SK-N-SH (cell line): ENCODE results near the gene KNG1. TPM values are rescaled to one million over a fixed set of nuclear protein-coding genes. Genes with fewer than 3 reads are reported as not detected.
"Not testable (repeated sequence)": the region's sequence is repeated elsewhere in the genome, so short reads cannot be mapped to it uniquely, and the experiment has no call there.

Experiments
- CTCF ChIA-PET: fragments of 300-600, 350-600 bp; formaldehyde crosslinking; extraction: SDS; loops from one replicate; lab custom pipeline; 2021; lab: Yijun Ruan, JAX
- POLR2A ChIA-PET: fragments of 350-600 bp; sonication (Branson Sonifier 250); formaldehyde crosslinking; extraction: SDS; loops from one replicate; lab custom pipeline; 2020; ENCODE audit warnings: antibody characterized with exemption, inconsistent platforms; lab: Yijun Ruan, JAX
- DNase-seq: peaks from one replicate; pipeline ENCODE4 v3.0.0; 2012
- H2AFZ ChIP-seq: fragments of 200-600 bp; sonication (generic); 2 replicates; pipeline ENCODE4 v1.8.1; 2016; ENCODE audit warnings: antibody characterized with exemption, mild to moderate bottlenecking, low read depth
- H3F3A ChIP-seq: fragments of 200-600 bp; sonication (generic); replicated peaks from 2 replicates; pipeline ENCODE3; 2016; ENCODE audit warnings: antibody characterized with exemption, mild to moderate bottlenecking; ENCODE audit not compliant: insufficient read depth
- H3K27ac ChIP-seq, 2 experiments: fragments of 200-500 bp in 1 of 2; fragments of 200-600 bp in 1 of 2; sonication (Bioruptor generic) in 1 of 2; sonication (generic), shearing (Covaris generic) in 1 of 2; 2 replicates each; pipeline versions ENCODE4 v1.5.1 to v1.6.1; 2014 to 2016; ENCODE audit warnings: low read depth in 2 of 2, inconsistent platforms in 1 of 2, low read length in 1 of 2, mild to moderate bottlenecking in 1 of 2, mixed read lengths in 1 of 2
- H3K27me3 ChIP-seq: fragments of 200-600 bp; sonication (generic), shearing (Covaris generic); 2 replicates; pipeline ENCODE4 v1.6.1; 2016; ENCODE audit warnings: mixed run types; ENCODE audit not compliant: insufficient read depth
- H3K36me3 ChIP-seq, 2 experiments: fragments of 200-500 bp in 1 of 2; fragments of 200-600 bp in 1 of 2; sonication (Bioruptor generic) in 1 of 2; sonication (generic) in 1 of 2; replicated peaks in 1 of 2; 2 replicates each; pipeline versions ENCODE3 to v1.5.1; 2014 to 2016; ENCODE audit warnings: low read length in 1 of 2, mild to moderate bottlenecking in 1 of 2; ENCODE audit not compliant: insufficient read depth in 2 of 2, control insufficient read depth in 1 of 2
- H3K4me1 ChIP-seq, 2 experiments: fragments of 200-500 bp in 1 of 2; fragments of 200-600 bp in 1 of 2; sonication (Bioruptor generic) in 1 of 2; sonication (generic), shearing (Covaris generic) in 1 of 2; 2 replicates each; pipeline versions ENCODE4 v1.5.1 to v1.6.1; 2014 to 2016; ENCODE audit warnings: low read depth in 1 of 2, low read length in 1 of 2, mixed run types in 1 of 2; ENCODE audit not compliant: insufficient read depth in 2 of 2, control insufficient read depth in 1 of 2
- H3K4me2 ChIP-seq: fragments of 200-600 bp; sonication (generic), shearing (Covaris generic); 2 replicates; pipeline ENCODE4 v1.6.1; 2017; ENCODE audit warnings: mixed run types
- H3K4me3 ChIP-seq, 2 experiments: fragments of 200-500 bp in 1 of 2; fragments of 200-600 bp in 1 of 2; sonication (Bioruptor generic) in 1 of 2; sonication (generic), shearing (Covaris generic) in 1 of 2; 2 replicates each; pipeline versions ENCODE4 v1.5.1 to v1.8.1; 2014 to 2016; ENCODE audit warnings: low read depth in 2 of 2, inconsistent platforms in 1 of 2, low read length in 1 of 2, mild to moderate bottlenecking in 1 of 2, mixed read lengths in 1 of 2, moderate library complexity in 1 of 2
- H3K79me2 ChIP-seq: fragments of 200-600 bp; sonication (generic); 2 replicates; pipeline ENCODE4 v1.8.1; 2017; ENCODE audit warnings: mild to moderate bottlenecking; ENCODE audit not compliant: insufficient read depth
- H3K9ac ChIP-seq: fragments of 200-600 bp; sonication (generic); 2 replicates; pipeline ENCODE4 v1.6.1; 2017; ENCODE audit warnings: mixed run types
- H3K9me2 ChIP-seq: fragments of 200-600 bp; sonication (generic); 2 replicates; pipeline ENCODE4 v1.6.1; 2017; ENCODE audit warnings: mixed run types
- H3K9me3 ChIP-seq: fragments of 200-600 bp; sonication (generic); 2 replicates; pipeline ENCODE4 v1.6.1; 2017; ENCODE audit warnings: mixed run types, mild to moderate bottlenecking, moderate library complexity
- H4K20me1 ChIP-seq: fragments of 200-600 bp; sonication (generic); 2 replicates; pipeline ENCODE4 v1.6.1; 2017; ENCODE audit warnings: mild to moderate bottlenecking, mixed run types; ENCODE audit not compliant: insufficient read depth
- ELF1 ChIP-seq: IDR thresholded peaks from 2 replicates; pipeline ENCODE4 v1.4.0; 2012
- EZH2phosphoT487 ChIP-seq: fragments of 200-600 bp; sonication (generic); IDR thresholded peaks from 2 replicates; pipeline ENCODE4 v1.6.1; 2017; ENCODE audit warnings: low read depth, mixed run types, mild to moderate bottlenecking, antibody characterized with exemption, moderate library complexity, borderline replicate concordance
- FOXM1 ChIP-seq: IDR thresholded peaks from 2 replicates; pipeline ENCODE4 v1.4.0; 2012; ENCODE audit warnings: low read depth, mild to moderate bottlenecking
- GABPA ChIP-seq: IDR thresholded peaks from 2 replicates; pipeline ENCODE4 v1.4.0; 2012; ENCODE audit warnings: low read depth, mild to moderate bottlenecking
- IRF3 ChIP-seq: fragments of 150-350 bp; IDR thresholded peaks from 2 replicates; pipeline ENCODE4 v1.6.1; 2016; ENCODE audit warnings: mild to moderate bottlenecking, low read depth, low read length
- JUND ChIP-seq: IDR thresholded peaks from 2 replicates; pipeline ENCODE4 v1.4.0; 2012
- MAX ChIP-seq: IDR thresholded peaks from 2 replicates; pipeline ENCODE4 v1.4.0; 2012; ENCODE audit warnings: low read depth
- MEF2A ChIP-seq: IDR thresholded peaks from 2 replicates; pipeline ENCODE4 v1.4.0; 2012; ENCODE audit warnings: low read depth, borderline replicate concordance
- NFIC ChIP-seq: IDR thresholded peaks from 2 replicates; pipeline ENCODE4 v1.4.0; 2012; ENCODE audit warnings: borderline replicate concordance
- PBX3 ChIP-seq: IDR thresholded peaks from 2 replicates; pipeline ENCODE4; 2012
- POLR2AphosphoS5 ChIP-seq: IDR thresholded peaks from 2 replicates; pipeline ENCODE4 v1.6.1; 2012; ENCODE audit warnings: low read depth, low read length
- RFX5 ChIP-seq: IDR thresholded peaks from 2 replicates; pipeline ENCODE4 v1.6.1; 2012; ENCODE audit warnings: mild to moderate bottlenecking, improper control_type of control experiment, low read length
- RXRA ChIP-seq: IDR thresholded peaks from 2 replicates; pipeline ENCODE4 v1.4.0; 2012; ENCODE audit warnings: low read depth, mild to moderate bottlenecking, borderline replicate concordance
- SMC3 ChIP-seq: IDR thresholded peaks from 2 replicates; pipeline ENCODE4 v1.6.1; 2012; ENCODE audit warnings: low read depth, low read length, improper control_type of control experiment
- TAF1 ChIP-seq: IDR thresholded peaks from 2 replicates; pipeline ENCODE4 v1.6.1; 2012; ENCODE audit warnings: low read depth, mild to moderate bottlenecking, low read length, moderate library complexity, borderline replicate concordance
- TCF12 ChIP-seq: IDR thresholded peaks from 2 replicates; pipeline ENCODE4 v1.4.0; 2012
- TEAD4 ChIP-seq: IDR thresholded peaks from 2 replicates; pipeline ENCODE4 v1.4.0; 2012; ENCODE audit warnings: mild to moderate bottlenecking, borderline replicate concordance; ENCODE audit not compliant: insufficient read depth
- YY1 ChIP-seq: IDR thresholded peaks from 2 replicates; pipeline ENCODE4 v1.4.0; 2012; ENCODE audit warnings: low read depth, mild to moderate bottlenecking
- WGBS: methylation state at CpG from one replicate; pipeline ENCODE4 v1.1.6; 2017; ENCODE audit warnings: low lambda C conversion rate; 5-methylcytosine and 5-hydroxymethylcytosine counted together
- polyA plus RNA-seq, 3 experiments: library from polyadenylated mRNA; depleted of rRNA; stranded (reverse); fragments of >200 nt; gene quantifications; 2 replicates each; pipeline ENCODE4 v1.2.3, GENCODE V29; 2012
- TF ChIP-seq, protein P1 (sequence below): IDR thresholded peaks from 2 replicates; pipeline ENCODE4 v1.6.1; 2012; ENCODE audit warnings: mild to moderate bottlenecking, low read depth, low read length, moderate library complexity
- TF ChIP-seq, protein P2 (sequence below): fragments of 200-600 bp; sonication (generic); IDR thresholded peaks from 2 replicates; pipeline ENCODE4 v1.6.1; 2017; ENCODE audit warnings: antibody characterized with exemption, mild to moderate bottlenecking, moderate library complexity

KNG1 gene
- polyA plus RNA-seq, 1 of the 3 experiments (the other 2 are of a cell fraction): not detected

DNA sequence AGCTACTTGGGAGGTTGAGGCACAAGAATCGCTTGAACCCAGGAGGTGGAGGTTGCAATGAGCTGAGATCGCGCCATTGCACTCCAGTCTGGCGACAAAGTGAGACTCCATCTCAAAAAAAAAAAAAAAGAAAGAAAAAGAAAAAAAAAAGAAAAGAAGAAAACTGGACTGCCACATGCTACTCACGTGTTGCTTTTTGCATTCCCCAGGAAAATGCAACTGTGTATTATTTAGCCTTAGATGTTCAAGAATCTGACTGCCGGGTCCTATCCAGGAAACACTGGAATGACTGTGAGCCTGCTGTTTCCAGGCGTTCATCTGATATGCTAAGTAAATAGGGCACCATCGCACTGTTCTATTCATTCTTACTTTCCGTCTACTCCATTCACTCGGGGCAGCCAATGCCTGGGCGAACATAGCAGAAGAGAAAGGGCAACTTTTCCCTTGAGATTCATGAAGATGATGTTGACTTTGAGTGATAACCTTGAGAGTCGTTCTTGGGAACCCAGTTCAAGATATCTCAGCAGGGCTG, 30.0 kb upstream of the KNG1 start:
- DNase-seq: no peak
- CTCF ChIA-PET: no interaction called here

GRCh38 chr3:186690304-186690703, 26.9 kb upstream of the KNG1 start:
- H3K27me3 ChIP-seq, H3K9me2 ChIP-seq, H3K27ac ChIP-seq, H3K9ac ChIP-seq, H3K4me1 ChIP-seq, POLR2A ChIA-PET, H2AFZ ChIP-seq, H4K20me1 ChIP-seq, DNase-seq, H3K79me2 ChIP-seq, H3F3A ChIP-seq, CTCF ChIA-PET, H3K9me3 ChIP-seq, H3K4me3 ChIP-seq, H3K36me3 ChIP-seq, H3K4me2 ChIP-seq: not testable (repeated sequence)
- 16% methylated on average over 1 of the region's 1 CpG for WGBS

More for the DNA sequence above, 30.0 kb upstream of the KNG1 start:
- TF ChIP-seq TEAD4: no peak
- TF ChIP-seq, protein P1, sequence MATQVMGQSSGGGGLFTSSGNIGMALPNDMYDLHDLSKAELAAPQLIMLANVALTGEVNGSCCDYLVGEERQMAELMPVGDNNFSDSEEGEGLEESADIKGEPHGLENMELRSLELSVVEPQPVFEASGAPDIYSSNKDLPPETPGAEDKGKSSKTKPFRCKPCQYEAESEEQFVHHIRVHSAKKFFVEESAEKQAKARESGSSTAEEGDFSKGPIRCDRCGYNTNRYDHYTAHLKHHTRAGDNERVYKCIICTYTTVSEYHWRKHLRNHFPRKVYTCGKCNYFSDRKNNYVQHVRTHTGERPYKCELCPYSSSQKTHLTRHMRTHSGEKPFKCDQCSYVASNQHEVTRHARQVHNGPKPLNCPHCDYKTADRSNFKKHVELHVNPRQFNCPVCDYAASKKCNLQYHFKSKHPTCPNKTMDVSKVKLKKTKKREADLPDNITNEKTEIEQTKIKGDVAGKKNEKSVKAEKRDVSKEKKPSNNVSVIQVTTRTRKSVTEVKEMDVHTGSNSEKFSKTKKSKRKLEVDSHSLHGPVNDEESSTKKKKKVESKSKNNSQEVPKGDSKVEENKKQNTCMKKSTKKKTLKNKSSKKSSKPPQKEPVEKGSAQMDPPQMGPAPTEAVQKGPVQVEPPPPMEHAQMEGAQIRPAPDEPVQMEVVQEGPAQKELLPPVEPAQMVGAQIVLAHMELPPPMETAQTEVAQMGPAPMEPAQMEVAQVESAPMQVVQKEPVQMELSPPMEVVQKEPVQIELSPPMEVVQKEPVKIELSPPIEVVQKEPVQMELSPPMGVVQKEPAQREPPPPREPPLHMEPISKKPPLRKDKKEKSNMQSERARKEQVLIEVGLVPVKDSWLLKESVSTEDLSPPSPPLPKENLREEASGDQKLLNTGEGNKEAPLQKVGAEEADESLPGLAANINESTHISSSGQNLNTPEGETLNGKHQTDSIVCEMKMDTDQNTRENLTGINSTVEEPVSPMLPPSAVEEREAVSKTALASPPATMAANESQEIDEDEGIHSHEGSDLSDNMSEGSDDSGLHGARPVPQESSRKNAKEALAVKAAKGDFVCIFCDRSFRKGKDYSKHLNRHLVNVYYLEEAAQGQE: no peak
- TF ChIP-seq FOXM1: no peak
- TF ChIP-seq IRF3: no peak
- TF ChIP-seq ELF1: no peak
- TF ChIP-seq PBX3: no peak
- TF ChIP-seq JUND: no peak
- TF ChIP-seq GABPA: no peak
- no peak for TF ChIP-seq YY1
- no peak for TF ChIP-seq POLR2AphosphoS5
- TF ChIP-seq, protein P2, sequence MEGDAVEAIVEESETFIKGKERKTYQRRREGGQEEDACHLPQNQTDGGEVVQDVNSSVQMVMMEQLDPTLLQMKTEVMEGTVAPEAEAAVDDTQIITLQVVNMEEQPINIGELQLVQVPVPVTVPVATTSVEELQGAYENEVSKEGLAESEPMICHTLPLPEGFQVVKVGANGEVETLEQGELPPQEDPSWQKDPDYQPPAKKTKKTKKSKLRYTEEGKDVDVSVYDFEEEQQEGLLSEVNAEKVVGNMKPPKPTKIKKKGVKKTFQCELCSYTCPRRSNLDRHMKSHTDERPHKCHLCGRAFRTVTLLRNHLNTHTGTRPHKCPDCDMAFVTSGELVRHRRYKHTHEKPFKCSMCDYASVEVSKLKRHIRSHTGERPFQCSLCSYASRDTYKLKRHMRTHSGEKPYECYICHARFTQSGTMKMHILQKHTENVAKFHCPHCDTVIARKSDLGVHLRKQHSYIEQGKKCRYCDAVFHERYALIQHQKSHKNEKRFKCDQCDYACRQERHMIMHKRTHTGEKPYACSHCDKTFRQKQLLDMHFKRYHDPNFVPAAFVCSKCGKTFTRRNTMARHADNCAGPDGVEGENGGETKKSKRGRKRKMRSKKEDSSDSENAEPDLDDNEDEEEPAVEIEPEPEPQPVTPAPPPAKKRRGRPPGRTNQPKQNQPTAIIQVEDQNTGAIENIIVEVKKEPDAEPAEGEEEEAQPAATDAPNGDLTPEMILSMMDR: no peak
- TF ChIP-seq RXRA: no peak
- no peak for TF ChIP-seq TCF12
- TF ChIP-seq MAX: no peak
- TF ChIP-seq TAF1: no peak
- no peak for TF ChIP-seq SMC3
- no peak for TF ChIP-seq EZH2phosphoT487
- no peak for TF ChIP-seq NFIC
- no peak for TF ChIP-seq MEF2A
- TF ChIP-seq RFX5: no peak
- no peaks in the 10 kb centered on the region for H4K20me1 ChIP-seq
- no peak overlapping the region for H3K27ac ChIP-seq
- no peaks in the 10 kb centered on the region for H3F3A ChIP-seq
- 34% methylated on average over 12 of the region's 12 CpGs for WGBS
- H3K9me2 ChIP-seq: no peaks in the 10 kb centered on the region
- H3K4me1 ChIP-seq: no peaks in the 10 kb centered on the region
- POLR2A ChIA-PET: no interaction called here
- H3K9ac ChIP-seq: no peak overlapping the region
- no peak overlapping the region for H3K4me2 ChIP-seq
- H3K27me3 ChIP-seq: no peaks in the 10 kb centered on the region; the same call in 1 of the 2 replicates
- H3K36me3 ChIP-seq: no peaks in the 10 kb centered on the region
- H3K79me2 ChIP-seq: no peaks in the 10 kb centered on the region
- H2AFZ ChIP-seq: no peak overlapping the region
- no peaks in the 10 kb centered on the region for H3K9me3 ChIP-seq
- H3K4me3 ChIP-seq: no peak overlapping the region
